SH-SY5Y (cell line): ENCODE data around the gene ATF6.

ENCODE experiments used
- GATA2 ChIP-seq: IDR thresholded peaks from 2 replicates; pipeline ENCODE4 v1.6.1; 2011; ENCODE audit warnings: mild to moderate bottlenecking, low read depth, low read length
- GATA3 ChIP-seq: IDR thresholded peaks from 2 replicates; pipeline ENCODE4 v1.6.1; 2011; ENCODE audit warnings: low read depth, mild to moderate bottlenecking, low read length, moderate library complexity

GRCh38 chr1:161726473-161727255, 39.5 kb upstream of the ATF6 start:
- no peak for TF ChIP-seq GATA2
- no peak for TF ChIP-seq GATA3
